ENCODE measurements around the gene OASL.

OASL gene

GRCh38 chr12:120991965-120992364, 47.1 kb downstream of the OASL start:
- no peak for DNase-seq (ENCODE audit: low read depth)

DNA sequence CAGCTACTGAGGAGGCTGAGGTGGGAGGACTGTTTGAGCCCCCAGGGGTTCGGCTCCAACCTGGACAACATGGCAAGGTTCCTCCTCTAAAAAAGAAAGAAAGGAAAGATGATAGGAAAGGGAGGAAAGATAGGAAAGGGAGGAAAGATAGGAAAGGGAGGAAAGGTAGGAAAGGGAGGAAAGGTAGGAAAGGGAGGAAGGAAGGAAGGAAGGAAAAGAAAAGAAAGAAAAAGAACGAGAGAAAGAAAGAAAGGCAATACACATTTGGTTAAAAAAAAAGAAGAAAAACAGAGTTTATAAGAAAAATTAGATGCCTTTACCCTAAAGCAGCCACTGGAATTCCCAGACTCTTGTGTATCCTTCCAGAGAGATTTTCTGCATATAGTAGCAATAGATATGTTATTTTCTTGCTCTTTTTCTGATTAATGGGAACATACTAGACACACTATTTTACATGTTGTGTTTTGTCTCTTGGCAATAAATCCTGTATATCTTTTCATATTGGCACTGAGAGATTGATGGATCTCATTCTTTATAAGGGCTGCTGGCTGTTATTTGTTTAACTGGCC, 48.5 kb downstream of the OASL start:
- no peak for DNase-seq (ENCODE audit: low read depth)

DNA sequence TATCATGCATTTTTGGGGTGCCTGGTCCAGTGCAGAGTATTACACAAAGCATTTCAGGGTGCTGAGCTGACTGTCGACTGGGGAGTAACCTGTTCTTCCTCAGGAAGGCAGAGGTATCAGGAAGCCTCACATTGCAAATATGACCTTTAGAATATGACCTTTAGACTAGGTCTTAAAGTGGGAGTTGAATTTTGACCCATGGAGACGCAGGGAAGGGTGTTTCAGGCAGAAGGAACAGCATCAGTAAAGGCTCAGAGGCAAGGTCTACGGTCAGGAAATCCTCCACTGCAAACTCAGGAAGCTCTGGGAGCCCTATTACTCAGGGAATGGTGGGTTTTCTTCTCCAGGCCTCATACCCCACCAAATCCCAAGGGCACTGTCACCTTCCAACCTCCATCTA, 49.4 kb downstream of the OASL start:
- no peak for DNase-seq (ENCODE audit: low read depth)

DNA sequence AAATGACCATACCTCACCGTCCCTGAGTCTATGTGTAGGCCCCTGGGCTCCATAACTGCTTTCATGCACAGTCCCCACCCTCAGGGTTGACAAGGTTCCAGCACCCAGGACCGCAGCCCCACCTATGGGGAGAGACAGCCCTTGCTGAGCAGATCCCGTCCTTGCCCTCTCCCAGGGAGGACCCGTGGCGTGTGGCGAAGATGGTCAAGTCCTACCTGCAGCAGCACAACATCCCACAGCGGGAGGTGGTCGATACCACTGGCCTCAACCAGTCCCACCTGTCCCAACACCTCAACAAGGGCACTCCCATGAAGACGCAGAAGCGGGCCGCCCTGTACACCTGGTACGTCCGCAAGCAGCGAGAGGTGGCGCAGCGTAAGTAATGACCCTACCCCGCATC, 50.4 kb downstream of the OASL start:
- DNase-seq (ENCODE audit: low read depth): no peak

DNA sequence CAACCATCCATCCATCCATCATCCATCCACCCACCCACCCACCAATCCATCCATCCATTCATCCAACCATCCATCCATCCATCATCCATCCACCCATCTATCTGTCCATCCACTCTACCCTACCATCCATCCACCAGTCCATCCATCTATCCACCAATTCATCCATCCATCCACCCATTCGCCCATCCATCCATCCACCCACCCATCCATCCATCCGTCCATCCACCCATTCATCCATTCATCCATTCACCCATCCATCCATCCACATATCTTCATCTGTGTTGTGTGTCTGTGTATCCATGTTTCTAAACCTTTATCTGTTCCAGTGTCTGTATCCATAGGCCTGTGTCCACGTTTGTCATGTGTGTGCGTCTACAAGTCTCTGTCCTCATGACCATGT, 50.8 kb downstream of the OASL start:
- no peak for DNase-seq (ENCODE audit: low read depth)

DNA sequence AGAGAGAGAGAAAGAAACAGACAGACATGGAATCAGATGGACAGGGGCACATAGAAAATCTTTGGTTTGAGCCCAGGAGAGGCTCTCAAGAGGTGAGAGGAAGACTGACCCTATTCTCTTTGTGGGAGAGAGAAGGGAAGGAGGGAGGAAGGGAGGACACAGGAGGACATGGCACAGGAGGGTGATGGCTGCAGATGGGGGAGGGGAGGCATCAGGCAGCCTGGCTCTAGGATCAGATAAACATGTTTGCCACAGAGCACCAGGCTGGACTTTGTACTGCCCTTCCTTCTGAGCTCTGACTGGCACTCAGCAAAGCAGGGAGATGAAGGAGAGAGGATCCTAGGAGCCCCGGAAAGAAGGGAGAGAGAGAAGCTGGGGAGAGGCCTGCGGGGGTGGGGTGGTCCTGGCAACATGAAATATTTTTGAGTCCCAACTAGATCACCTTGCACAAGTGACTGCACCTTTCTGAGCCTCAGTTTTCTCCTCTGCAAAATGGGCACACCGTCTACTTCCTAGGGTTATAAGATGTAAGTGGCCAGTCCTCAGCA, 54.6 kb downstream of the OASL start:
- DNase-seq (ENCODE audit: low read depth): no peak

DNA sequence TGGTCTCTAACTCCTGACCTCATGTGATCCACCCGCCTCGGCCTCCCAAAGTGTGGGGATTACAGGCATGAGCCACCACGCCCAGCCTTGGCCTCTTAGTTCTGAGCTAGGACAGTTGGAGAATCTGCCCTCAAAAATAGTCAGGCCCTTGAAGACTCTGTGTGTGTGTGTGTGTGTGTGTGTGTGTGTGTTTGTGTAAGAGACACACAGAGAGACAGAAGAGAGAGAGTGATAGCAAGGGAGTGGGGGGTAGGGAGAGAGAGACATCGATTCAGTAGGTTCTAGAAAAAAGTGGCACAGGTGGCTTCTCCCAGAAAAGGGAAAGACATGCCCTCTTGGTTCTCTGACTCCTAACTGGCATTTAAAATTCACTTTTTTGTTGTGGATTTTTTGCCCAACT, 55.3 kb downstream of the OASL start:
- no peak for DNase-seq (ENCODE audit: low read depth)

DNA sequence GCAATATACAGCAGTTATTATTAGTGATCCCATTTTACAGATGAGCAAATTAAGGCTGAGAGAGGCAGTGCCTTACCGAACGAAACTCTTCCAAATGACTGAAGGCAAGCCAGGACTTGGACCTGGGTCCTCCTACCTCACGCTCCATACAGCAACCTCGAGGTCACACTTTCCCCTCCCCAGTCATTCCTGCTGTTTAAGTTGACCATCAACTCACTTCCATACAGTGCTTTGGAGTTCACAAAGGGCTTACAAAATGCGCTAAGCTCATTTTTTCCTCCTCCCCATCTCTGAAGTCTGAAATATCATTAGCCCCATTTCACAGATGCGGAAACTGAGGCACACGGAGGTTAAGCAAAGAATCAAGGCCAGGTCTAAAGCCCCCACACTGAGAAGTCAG, 56.4 kb downstream of the OASL start:
- DNase-seq (ENCODE audit: low read depth): no peak

DNA sequence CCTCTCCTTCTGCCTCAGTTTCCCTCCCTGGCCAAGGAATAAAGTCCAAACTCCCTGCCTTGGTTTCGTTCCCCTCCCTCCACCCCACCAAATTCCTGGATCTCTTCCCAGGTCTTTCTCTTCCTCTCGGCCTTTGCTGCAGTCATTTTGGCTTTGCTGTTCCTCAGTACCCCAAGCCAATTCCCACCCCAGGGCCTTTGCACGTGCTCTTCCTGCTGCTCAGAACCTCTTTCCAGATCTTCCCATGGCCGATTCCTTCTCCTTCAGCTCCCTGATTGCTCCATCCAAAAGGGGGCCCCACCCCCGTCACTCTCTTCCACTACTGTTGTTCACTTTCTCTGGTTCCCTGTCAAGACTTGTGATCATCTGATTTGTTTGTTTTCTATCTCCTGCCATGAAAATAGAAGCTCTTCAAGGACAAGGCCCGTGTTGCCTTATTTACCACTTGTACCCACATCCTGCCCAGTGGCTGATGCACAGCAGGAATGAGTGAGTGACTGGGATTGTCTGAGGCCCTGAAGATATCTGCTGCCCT, 57.6 kb downstream of the OASL start:
- no peak for DNase-seq (ENCODE audit: low read depth)

DNA sequence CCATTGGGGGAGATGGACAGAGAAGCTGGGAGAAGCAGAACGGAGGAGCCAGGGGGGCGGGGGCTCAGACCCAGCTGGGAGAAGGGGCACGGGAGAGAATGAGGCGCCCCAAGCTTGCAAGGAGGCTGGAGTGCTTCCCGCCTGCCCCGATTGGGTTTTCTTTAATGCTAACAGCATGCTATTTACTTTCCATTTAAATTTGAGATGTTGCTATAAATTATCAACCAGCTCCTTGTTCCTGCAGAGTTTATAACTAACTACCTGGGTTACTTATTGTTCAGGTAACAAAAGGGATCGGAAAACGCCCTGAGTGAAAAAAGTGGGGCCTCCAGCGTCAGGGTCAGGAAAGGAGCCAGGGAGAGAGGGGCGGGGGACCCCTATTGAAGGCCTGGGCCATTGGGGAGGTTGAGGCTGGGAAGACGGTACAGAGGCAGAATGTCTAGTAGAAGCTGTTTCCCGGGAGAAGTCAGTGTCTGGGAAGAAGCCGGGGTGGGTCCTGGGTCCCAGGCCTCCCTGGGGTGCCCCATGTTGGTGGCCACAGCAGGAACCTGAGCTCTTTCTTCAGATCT, 58.2 kb downstream of the OASL start:
- DNase-seq (ENCODE audit: low read depth): no peak

- DNase-seq (ENCODE audit: low read depth): no peak
These were observed 59.0 kb downstream of the OASL start for GRCh38 chr12:120979862-120980696.

- DNase-seq (ENCODE audit: low read depth): no peak
These were observed 59.7 kb downstream of the OASL start for GRCh38 chr12:120979220-120979861.

DNA sequence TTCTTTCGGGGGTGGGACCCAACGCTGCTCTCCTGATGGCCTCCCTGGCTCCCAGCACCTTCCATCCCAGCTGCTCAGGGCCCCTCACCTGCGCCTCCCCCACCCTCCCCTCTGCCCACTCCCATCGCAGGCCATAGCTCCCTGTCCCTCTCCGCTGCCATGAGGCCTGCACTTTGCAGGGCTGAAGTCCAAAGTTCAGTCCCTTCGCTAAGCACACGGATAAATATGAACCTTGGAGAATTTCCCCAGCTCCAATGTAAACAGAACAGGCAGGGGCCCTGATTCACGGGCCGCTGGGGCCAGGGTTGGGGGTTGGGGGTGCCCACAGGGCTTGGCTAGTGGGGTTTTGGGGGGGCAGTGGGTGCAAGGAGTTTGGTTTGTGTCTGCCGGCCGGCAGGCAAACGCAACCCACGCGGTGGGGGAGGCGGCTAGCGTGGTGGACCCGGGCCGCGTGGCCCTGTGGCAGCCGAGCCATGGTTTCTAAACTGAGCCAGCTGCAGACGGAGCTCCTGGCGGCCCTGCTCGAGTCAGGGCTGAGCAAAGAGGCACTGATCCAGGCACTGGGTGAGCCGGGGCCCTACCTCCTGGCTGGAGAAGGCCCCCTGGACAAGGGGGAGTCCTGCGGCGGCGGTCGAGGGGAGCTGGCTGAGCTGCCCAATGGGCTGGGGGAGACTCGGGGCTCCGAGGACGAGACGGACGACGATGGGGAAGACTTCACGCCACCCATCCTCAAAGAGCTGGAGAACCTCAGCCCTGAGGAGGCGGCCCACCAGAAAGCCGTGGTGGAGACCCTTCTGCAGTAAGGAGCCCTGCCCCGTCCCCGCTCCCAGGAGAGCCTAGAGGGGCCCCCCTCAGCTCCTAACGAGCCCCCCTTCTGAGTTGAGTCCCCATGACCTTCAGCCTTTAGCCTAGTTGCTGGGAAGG, 60.5 kb downstream of the OASL start, which contains the start of gene HNF1A:
HNF1A (plus strand) TSS at position 248 of the 924 bp plus-strand sequence; CDS start at position 474, 226 bp downstream.
- no peak for DNase-seq (ENCODE audit: low read depth)

DNA sequence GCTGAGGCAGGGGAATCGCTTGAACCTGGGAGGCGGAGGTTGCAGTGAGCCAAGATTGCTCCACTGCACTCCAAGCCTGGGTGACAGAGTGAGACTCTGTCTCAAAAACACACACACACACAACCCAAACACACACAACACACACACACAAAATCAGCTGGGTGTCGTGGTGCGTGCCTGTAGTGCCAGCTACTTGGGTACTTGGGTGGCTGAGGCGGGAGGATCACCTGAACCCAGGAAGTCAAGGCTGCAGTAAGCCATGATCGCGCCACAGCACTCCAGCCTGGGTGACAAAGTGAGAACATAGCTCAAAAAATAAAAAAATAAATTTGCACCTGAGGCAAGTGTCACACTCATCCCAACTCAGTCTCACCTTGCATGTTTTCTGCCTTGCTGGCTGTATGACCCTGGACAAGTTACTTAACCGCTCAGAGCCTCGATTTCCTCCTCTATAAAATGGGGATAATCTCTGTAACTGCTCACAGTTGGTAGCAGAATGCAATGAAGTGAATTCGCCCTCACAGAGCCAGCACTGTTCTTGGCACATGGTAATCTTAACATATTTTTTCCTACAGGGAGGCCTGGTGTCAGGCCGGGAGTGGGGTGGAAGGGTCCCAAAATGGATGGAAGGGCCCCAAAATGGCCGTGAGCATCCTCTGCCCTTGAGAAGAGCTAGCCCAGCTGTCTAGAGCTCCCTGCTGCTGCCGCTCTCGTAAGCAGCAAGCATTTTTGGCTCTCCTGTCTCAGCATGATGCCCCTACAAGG, 61.3 kb downstream of the OASL start:
- DNase-seq (ENCODE audit: low read depth): no peak

DNA sequence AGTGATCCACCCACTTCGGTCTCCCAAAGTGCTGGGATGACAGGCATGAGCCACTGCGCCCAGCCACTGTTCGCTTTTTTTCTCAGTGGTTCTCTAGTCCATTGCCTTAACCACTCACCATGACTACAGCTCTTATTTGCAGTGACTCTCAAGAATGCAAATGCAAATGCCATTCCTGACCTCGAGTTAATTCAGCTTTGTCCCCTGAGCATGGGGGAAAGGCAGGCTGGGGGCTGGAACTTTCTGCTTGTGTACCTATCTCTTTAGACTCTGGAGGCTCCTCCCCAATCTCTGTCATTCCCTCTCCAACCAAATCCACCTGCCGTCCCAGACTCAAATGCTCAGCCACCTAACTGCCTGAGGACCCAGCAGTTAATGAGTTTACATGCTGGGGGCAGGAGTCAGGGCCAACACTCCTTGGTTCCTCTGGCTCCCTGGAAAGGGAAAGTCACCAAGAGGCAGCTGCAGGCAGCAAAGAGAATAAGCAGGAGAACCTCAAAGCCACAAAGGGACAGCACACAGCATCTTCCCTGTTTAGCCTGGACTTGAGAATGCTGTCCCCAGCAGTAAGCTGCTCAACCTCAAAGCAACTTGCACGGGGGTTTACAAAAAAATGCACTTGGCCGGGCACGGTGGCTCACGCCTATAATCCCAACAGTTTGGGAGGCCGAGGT, 66.0 kb downstream of the OASL start:
- DNase-seq (ENCODE audit: low read depth): peak; percentile 18

DNA sequence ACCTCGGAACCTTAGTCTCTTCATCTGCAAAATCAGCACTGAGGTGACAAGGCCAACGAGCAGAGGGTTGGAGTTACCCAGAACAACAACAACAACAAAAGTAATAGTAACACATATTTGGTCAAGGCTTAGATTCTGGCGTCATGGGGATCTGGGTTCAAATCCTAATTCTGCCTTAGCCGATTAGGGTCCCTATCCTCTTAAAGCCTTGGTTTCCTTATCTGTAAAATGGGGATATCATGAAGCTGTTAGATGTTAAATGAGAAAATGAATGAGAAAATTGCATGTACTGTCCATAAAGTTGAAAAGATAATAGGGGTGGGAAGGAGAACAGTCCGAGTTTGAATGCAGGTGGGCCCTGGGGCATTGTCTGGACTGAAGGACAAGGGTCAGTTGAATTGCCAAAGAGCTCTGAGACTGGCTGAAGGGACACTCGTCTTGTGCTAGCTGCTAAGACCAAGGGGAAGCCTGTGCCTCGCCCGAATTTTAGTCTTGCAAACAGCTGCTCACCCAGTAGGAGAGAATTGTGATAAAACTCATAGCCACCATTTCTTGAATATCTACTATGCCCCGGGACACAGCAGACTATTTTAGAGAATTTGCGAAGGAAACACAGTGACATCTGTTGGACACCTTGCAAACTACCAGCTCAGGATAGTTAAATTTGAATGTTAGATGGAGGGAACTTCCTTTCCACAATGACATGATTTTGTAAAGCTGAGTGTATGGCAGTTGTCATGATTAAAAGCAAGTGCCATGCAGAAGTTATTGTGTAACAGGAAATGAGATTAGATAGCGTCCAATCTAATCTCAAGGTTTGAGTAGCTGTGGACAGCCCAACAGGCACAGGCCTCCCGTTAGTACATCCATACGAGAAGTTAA, 67.5 kb downstream of the OASL start:
- DNase-seq (ENCODE audit: low read depth): peak; percentile 65

DNA sequence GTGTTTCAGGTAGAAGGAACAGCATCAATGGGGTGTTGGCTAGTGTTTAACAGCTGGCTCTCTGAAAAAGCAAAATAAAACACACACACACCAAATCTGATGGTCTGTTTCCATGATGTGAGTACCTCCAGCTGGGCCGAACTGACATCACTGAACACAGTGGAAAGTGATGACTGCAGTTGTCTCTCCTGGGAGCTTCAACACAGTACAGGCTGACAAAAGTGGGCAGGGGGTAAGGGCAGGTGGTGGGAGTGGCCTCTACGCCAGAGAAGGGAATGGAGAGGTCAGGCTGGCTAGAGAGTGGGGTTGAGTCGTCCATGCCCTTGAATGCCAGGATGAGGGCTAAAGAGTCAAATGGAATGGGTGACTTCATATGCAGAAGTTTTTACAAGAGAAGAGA, 68.7 kb downstream of the OASL start:
- DNase-seq (ENCODE audit: low read depth): no peak
